Measurements from ENCODE around the gene ISG20L2. TPM values are rescaled to one million over a fixed set of nuclear protein-coding genes. Genes with fewer than 3 reads are reported as not detected.

Gene ISG20L2
- total RNA-seq, 2 donors from 2014 or later = 13.6 to 18.0 TPM

DNA sequence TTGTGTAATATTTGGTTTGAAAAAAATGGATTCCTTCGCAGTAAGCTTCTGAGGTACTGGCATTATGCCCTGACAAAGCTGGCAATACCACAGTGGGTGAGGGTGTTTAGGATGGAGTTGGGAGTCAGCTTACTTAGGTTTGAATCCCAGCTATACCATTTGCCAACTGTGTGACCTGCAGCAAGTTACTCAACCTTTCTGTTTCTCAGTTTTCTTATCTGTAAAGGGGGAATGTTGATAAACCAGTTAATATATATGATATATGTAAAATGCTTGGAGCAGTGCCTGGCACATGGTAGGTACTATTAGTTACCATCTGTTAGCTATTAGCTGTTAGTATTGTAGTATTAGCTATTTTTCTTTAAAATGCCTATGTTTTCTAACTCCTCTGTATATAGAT is 27.8 kb upstream of the ISG20L2 start:
- no peak overlapping the region for H3K4me3 ChIP-seq
- no peaks in the 10 kb centered on the region for H3K36me3 ChIP-seq
- TF ChIP-seq, protein P1, sequence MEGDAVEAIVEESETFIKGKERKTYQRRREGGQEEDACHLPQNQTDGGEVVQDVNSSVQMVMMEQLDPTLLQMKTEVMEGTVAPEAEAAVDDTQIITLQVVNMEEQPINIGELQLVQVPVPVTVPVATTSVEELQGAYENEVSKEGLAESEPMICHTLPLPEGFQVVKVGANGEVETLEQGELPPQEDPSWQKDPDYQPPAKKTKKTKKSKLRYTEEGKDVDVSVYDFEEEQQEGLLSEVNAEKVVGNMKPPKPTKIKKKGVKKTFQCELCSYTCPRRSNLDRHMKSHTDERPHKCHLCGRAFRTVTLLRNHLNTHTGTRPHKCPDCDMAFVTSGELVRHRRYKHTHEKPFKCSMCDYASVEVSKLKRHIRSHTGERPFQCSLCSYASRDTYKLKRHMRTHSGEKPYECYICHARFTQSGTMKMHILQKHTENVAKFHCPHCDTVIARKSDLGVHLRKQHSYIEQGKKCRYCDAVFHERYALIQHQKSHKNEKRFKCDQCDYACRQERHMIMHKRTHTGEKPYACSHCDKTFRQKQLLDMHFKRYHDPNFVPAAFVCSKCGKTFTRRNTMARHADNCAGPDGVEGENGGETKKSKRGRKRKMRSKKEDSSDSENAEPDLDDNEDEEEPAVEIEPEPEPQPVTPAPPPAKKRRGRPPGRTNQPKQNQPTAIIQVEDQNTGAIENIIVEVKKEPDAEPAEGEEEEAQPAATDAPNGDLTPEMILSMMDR (IDR thresholded peaks at IDR 0.05) = no peak
- H3K27me3 ChIP-seq = no peaks in the 10 kb centered on the region
- no peaks in the 10 kb centered on the region for H3K9me3 ChIP-seq
- no peak overlapping the region for H3K27ac ChIP-seq
- H3K4me1 ChIP-seq = peaks cover 0 to 11% of the 10 kb centered on the region in 2 donors
- no peak for DNase-seq (ENCODE audit: low spot score)

DNA sequence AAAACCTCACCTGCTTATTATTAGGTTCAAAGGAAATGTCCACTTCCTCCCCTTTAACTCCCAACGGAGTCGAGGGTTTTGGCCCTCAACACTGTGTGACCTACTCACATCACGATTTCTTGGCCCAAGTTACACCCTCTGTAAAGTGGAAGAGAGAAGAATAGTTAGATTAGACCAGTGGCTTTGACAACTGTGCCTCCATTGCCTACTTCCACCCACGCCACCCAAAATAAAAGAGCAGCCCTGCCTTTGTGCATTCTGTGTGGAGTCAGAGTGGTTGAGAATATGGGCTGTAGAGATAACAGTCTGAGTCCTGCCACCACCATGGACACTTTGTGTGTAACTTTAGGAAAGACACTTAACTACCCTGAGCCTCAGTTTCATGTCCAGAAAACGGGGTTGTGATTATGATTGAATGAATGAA is 27.0 kb upstream of the ISG20L2 start:
- H3K4me1 ChIP-seq = peaks cover 0 to 11% of the 10 kb centered on the region in 2 donors
- H3K4me3 ChIP-seq = no peak overlapping the region
- H3K27me3 ChIP-seq = no peaks in the 10 kb centered on the region
- no peaks in the 10 kb centered on the region for H3K9me3 ChIP-seq
- no peak for DNase-seq (ENCODE audit: low spot score)
- H3K27ac ChIP-seq = no peak overlapping the region
- no peaks in the 10 kb centered on the region for H3K36me3 ChIP-seq
- TF ChIP-seq, protein P1 (IDR thresholded peaks at IDR 0.05) = no peak

DNA sequence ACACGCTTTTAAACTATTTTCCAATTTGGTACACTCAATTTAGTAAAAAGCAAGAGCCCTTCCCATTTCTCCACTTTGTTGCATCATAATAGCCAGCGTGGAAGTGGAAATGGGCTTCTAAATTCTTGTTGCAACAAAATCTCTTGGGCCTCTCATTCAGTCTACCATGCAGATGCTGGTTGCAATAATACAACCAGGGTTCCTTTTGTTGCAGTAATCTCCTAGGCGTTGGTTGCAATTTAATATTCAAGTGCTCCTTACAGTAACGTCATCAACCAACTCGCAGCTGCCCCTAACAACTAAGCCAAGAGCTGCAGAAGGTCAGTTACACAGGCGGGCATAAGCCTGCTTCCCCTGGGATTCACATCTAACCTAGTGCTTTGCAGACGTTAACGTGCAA is 25.7 kb upstream of the ISG20L2 start:
- no peak for DNase-seq (ENCODE audit: low spot score)
- Histone ChIP-seq H3K27me3 (no peaks in the 10 kb centered on the region), H3K4me1 (peaks cover 0 to 25% of the 10 kb centered on the region in 2 donors), H3K27ac (no peak overlapping the region), H3K36me3 (no peaks in the 10 kb centered on the region), H3K9me3 (no peaks in the 10 kb centered on the region), H3K4me3 (no peak overlapping the region)
- TF ChIP-seq, protein P1 (IDR thresholded peaks at IDR 0.05) = no peak

DNA sequence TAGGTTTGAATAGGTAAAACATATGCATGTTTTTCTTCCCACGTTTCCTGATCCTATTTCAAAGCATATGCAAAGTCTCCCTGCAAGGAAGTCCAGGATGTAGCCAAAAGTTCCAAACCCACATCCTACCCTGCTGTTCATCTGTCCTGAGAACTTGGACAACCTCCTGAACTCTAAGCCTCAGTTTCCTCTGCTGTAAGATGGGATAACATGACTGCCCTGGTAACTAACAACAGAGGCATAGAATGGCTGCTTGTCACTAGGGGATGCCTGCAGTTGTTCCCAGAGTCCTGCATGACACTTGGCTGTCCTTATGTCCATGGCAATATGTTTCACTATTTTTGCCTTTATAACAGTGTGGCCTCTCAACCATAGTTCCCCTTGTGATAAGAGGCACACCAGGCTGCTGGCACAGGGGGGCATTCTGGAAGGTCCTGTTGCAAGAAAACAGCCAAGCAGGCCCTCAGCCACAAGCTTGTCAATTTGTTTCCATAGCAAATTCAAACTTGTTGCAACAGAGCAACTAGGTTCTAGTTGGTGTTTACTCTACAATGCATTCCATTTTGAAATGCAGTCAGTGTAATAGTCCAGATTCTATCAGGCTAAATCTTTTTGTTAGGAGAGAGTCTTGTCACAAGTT is 24.4 kb upstream of the ISG20L2 start:
- peaks cover 0 to 37% of the 10 kb centered on the region in 2 donors for H3K4me1 ChIP-seq
- peak overlapping the region in 1 of 2 donors; percentile 95 for H3K4me3 ChIP-seq
- H3K27me3 ChIP-seq = no peaks in the 10 kb centered on the region
- H3K36me3 ChIP-seq = no peaks in the 10 kb centered on the region
- TF ChIP-seq, protein P1 (IDR thresholded peaks at IDR 0.05) = no peak
- H3K9me3 ChIP-seq = no peaks in the 10 kb centered on the region
- DNase-seq (ENCODE audit: low spot score) = no peak
- H3K27ac ChIP-seq = peak overlapping the region in 1 of 2 donors; percentile 96

DNA sequence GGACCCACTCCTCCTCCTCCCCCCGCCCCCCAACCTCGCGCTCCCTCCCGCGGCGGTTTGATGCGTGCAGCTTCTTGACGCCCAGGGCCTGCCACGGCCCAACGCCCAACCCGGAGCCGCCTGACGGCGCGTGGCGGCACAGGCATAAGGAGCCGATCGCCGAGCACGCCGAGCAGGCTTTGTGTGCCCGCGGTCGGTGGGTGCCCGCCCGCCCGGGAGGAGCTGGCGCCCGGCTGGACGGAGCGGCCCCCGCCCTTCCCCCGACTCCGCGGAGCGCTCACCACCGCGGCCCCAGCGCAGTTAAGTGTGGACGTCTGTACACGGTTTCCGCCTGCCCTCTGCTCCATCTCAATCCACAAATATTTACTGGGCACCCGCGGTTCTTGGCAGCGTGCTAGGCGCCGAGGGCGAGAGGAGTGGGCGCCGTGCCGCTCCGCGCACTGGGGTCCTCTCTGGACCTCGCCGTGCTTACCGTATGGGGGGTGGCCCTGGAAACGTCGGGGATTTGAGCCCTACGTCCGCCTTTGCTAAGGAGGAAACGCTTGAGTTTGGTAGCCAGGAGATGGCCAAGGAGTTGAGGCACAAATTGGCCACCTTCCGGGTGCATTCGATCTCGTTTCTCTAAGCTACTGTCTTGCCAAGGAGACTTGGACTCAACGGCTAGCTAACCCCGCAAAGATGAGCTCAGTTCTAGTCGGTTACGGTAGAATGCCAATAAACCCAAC is 23.4 kb upstream of the ISG20L2 start:
- Histone ChIP-seq H3K4me3 (peak overlapping the region; percentile 94 to 95), H3K4me1 (peaks cover 0 to 45% of the 10 kb centered on the region in 2 donors), H3K27me3 (no peaks in the 10 kb centered on the region), H3K9me3 (no peaks in the 10 kb centered on the region), H3K27ac (peak overlapping the region; percentile 96), H3K36me3 (no peaks in the 10 kb centered on the region)
- DNase-seq (ENCODE audit: low spot score) = peak; percentile 97
- TF ChIP-seq, protein P1 (IDR thresholded peaks at IDR 0.05) = no peak

Data from right atrium auricular region (tissue), 2 donors.